GM23338 (cell line): ENCODE results near the gene REC8. TPM values are rescaled to one million over a fixed set of nuclear protein-coding genes. Genes with fewer than 3 reads are reported as not detected.

Source experiments
- ATAC-seq: fragments of 200-7000 bp; cut with Tn5 transposase; 3 replicates; pipeline ENCODE4 v1.9.1; 2020
- DNase-seq: peaks from one replicate; pipeline ENCODE4 v3.0.0-alpha.2; 2015; ENCODE audit warnings: low spot score
- H2AFZ ChIP-seq: fragments of 200-600 bp; sonication (generic); 2 replicates; pipeline ENCODE4 v1.8.0; 2016; ENCODE audit warnings: antibody characterized with exemption, mild to moderate bottlenecking, moderate library complexity
- H3F3A ChIP-seq: fragments of 200-600 bp; sonication (generic); replicated peaks from 2 replicates; pipeline ENCODE4 v1.8.0; 2017; ENCODE audit warnings: antibody characterized with exemption, mixed run types, low read depth
- H3K27ac ChIP-seq: fragments of 200-600 bp; sonication (generic); 2 replicates; pipeline ENCODE4 v1.6.1; 2016; ENCODE audit warnings: low read depth
- H3K27me3 ChIP-seq: fragments of 200-600 bp; sonication (generic); 2 replicates; pipeline ENCODE4 v1.8.0; 2016; ENCODE audit warnings: mild to moderate bottlenecking, mixed run types, moderate library complexity; ENCODE audit not compliant: insufficient read depth
- H3K36me3 ChIP-seq: fragments of 200-600 bp; sonication (generic); 2 replicates; pipeline ENCODE4 v1.8.0; 2016; ENCODE audit warnings: mild to moderate bottlenecking; ENCODE audit not compliant: insufficient read depth
- H3K4me1 ChIP-seq: fragments of 200-600 bp; sonication (generic); 2 replicates; pipeline ENCODE4 v1.8.0; 2016; ENCODE audit warnings: mild to moderate bottlenecking, moderate library complexity; ENCODE audit not compliant: insufficient read depth
- H3K4me2 ChIP-seq: fragments of 200-600 bp; sonication (generic); 2 replicates; pipeline ENCODE4 v1.7.1; 2017; ENCODE audit warnings: mixed run types
- H3K4me3 ChIP-seq: fragments of 200-600 bp; sonication (generic); 2 replicates; pipeline ENCODE4 v1.6.1; 2016; ENCODE audit warnings: mixed run types
- H3K79me2 ChIP-seq: fragments of 200-600 bp; sonication (generic); replicated peaks from 2 replicates; pipeline ENCODE4 v1.8.0; 2017; ENCODE audit warnings: mild to moderate bottlenecking; ENCODE audit not compliant: insufficient read depth
- H3K9me2 ChIP-seq: fragments of 200-600 bp; sonication (generic); 2 replicates; pipeline ENCODE4 v1.8.0; 2017; ENCODE audit not compliant: insufficient read depth
- H4K20me1 ChIP-seq: fragments of 200-600 bp; sonication (generic); replicated peaks from 2 replicates; pipeline ENCODE4 v1.8.0; 2017; ENCODE audit warnings: mild to moderate bottlenecking; ENCODE audit not compliant: insufficient read depth
- H3K27ac Mint-ChIP-seq: 2 replicates; pipeline ENCODE4 v1.8.0; 2020; ENCODE audit warnings: inconsistent platforms, mild to moderate bottlenecking, moderate library complexity, mixed read lengths
- H3K27me3 Mint-ChIP-seq: 3 replicates; pipeline ENCODE4 v1.8.0; 2022; ENCODE audit warnings: low read depth, mild to moderate bottlenecking, moderate library complexity, mixed read lengths, inconsistent platforms; ENCODE audit not compliant: insufficient read depth, poor library complexity
- H3K36me3 Mint-ChIP-seq: 3 replicates; pipeline ENCODE4 v1.8.0; 2021; ENCODE audit warnings: low read depth, mild to moderate bottlenecking, inconsistent platforms, moderate library complexity, mixed read lengths
- H3K4me1 Mint-ChIP-seq: 3 replicates; pipeline ENCODE4 v1.8.0; 2020; ENCODE audit warnings: mild to moderate bottlenecking, inconsistent platforms, mixed read lengths
- H3K4me3 Mint-ChIP-seq: 3 replicates; pipeline ENCODE4 v1.8.0; 2021; ENCODE audit warnings: moderate library complexity, mild to moderate bottlenecking, inconsistent platforms, mixed read lengths
- H3K9me3 Mint-ChIP-seq: 3 replicates; pipeline ENCODE4 v1.8.0; 2020; ENCODE audit warnings: moderate library complexity, mild to moderate bottlenecking, inconsistent platforms, mixed read lengths
- CREB1 ChIP-seq: fragments of 250-450 bp; sonication (Bioruptor Pico); IDR thresholded peaks from 2 replicates; pipeline ENCODE4 v1.5.0; 2020; ENCODE audit warnings: low read depth, mild to moderate bottlenecking, moderate library complexity
- JUNB ChIP-seq: IDR thresholded peaks from one replicate; pipeline ENCODE4 v1.6.1; 2016; ENCODE audit warnings: antibody characterized with exemption; ENCODE audit not compliant: unreplicated experiment
- NANOG ChIP-seq: IDR thresholded peaks from 2 replicates; pipeline ENCODE4 v1.6.1; 2016; ENCODE audit warnings: antibody characterized with exemption, borderline replicate concordance
- POLR2AphosphoS5 ChIP-seq: IDR thresholded peaks from 2 replicates; pipeline ENCODE4 v1.6.1; 2016; ENCODE audit warnings: antibody characterized with exemption, low read depth
- STAT1 ChIP-seq: IDR thresholded peaks from one replicate; pipeline ENCODE4 v1.6.1; 2016; ENCODE audit warnings: antibody characterized with exemption; ENCODE audit not compliant: unreplicated experiment
- ZNF331 ChIP-seq: fragments of 250-450 bp; sonication (Bioruptor Pico); IDR thresholded peaks from 2 replicates; pipeline ENCODE4 v1.5.0; 2020; ENCODE audit warnings: low read depth, mild to moderate bottlenecking, moderate library complexity
- polyA plus RNA-seq: library from polyadenylated mRNA; unstranded; fragments of >200 nt; fragmentation: Nextera tagmentation; extraction: Ambion mirVana; gene quantifications from 2 replicates; pipeline ENCODE4 v1.2.1, GENCODE V29; 2016
- total RNA-seq: library from RNA; depleted of rRNA; stranded (reverse); fragments of >200 nt; shearing (Covaris generic); gene quantifications from 2 replicates; pipeline ENCODE4 v1.2.3, GENCODE V29; 2014
- TF ChIP-seq, protein P1 (sequence below): fragments of 250-450 bp; sonication (Bioruptor Pico); IDR thresholded peaks from 2 replicates; pipeline ENCODE4 v1.5.0; 2020; ENCODE audit warnings: mild to moderate bottlenecking, moderate library complexity
- TF ChIP-seq, protein P2 (sequence below), 2 experiments: fragments of 200-600 bp in 1 of 2; sonication (generic) in 1 of 2; conservative IDR thresholded peaks; 2 replicates each; pipeline versions ENCODE4 v1.5.1 to v1.6.1; 2016 to 2017; ENCODE audit warnings: antibody characterized with exemption in 2 of 2, low read depth in 2 of 2, mild to moderate bottlenecking in 2 of 2, moderate library complexity in 1 of 2

Gene REC8
- total and polyA plus RNA-seq, 2 experiments from 2014 or later: 25.7 to 36.8 TPM

DNA sequence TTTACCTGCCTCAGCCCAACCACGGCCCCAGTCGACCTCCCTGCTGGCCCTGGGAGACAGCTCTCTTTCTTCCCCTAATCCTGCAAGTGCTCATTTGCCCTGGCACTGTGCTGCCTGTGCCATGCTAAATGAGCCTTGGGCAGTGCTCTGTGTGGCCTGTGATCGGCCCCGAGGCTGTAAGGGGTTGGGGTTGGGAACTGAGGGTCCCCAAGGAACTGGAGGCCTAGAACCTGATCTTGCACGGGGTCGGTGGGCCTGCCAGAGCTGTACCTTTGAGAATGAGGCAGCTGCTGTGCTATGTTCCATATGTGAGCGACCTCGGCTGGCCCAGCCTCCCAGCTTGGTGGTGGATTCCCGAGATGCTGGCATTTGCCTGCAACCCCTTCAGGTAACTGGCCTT lies 21.8 kb upstream of the REC8 start (continued):
- TF ChIP-seq, protein P1, sequence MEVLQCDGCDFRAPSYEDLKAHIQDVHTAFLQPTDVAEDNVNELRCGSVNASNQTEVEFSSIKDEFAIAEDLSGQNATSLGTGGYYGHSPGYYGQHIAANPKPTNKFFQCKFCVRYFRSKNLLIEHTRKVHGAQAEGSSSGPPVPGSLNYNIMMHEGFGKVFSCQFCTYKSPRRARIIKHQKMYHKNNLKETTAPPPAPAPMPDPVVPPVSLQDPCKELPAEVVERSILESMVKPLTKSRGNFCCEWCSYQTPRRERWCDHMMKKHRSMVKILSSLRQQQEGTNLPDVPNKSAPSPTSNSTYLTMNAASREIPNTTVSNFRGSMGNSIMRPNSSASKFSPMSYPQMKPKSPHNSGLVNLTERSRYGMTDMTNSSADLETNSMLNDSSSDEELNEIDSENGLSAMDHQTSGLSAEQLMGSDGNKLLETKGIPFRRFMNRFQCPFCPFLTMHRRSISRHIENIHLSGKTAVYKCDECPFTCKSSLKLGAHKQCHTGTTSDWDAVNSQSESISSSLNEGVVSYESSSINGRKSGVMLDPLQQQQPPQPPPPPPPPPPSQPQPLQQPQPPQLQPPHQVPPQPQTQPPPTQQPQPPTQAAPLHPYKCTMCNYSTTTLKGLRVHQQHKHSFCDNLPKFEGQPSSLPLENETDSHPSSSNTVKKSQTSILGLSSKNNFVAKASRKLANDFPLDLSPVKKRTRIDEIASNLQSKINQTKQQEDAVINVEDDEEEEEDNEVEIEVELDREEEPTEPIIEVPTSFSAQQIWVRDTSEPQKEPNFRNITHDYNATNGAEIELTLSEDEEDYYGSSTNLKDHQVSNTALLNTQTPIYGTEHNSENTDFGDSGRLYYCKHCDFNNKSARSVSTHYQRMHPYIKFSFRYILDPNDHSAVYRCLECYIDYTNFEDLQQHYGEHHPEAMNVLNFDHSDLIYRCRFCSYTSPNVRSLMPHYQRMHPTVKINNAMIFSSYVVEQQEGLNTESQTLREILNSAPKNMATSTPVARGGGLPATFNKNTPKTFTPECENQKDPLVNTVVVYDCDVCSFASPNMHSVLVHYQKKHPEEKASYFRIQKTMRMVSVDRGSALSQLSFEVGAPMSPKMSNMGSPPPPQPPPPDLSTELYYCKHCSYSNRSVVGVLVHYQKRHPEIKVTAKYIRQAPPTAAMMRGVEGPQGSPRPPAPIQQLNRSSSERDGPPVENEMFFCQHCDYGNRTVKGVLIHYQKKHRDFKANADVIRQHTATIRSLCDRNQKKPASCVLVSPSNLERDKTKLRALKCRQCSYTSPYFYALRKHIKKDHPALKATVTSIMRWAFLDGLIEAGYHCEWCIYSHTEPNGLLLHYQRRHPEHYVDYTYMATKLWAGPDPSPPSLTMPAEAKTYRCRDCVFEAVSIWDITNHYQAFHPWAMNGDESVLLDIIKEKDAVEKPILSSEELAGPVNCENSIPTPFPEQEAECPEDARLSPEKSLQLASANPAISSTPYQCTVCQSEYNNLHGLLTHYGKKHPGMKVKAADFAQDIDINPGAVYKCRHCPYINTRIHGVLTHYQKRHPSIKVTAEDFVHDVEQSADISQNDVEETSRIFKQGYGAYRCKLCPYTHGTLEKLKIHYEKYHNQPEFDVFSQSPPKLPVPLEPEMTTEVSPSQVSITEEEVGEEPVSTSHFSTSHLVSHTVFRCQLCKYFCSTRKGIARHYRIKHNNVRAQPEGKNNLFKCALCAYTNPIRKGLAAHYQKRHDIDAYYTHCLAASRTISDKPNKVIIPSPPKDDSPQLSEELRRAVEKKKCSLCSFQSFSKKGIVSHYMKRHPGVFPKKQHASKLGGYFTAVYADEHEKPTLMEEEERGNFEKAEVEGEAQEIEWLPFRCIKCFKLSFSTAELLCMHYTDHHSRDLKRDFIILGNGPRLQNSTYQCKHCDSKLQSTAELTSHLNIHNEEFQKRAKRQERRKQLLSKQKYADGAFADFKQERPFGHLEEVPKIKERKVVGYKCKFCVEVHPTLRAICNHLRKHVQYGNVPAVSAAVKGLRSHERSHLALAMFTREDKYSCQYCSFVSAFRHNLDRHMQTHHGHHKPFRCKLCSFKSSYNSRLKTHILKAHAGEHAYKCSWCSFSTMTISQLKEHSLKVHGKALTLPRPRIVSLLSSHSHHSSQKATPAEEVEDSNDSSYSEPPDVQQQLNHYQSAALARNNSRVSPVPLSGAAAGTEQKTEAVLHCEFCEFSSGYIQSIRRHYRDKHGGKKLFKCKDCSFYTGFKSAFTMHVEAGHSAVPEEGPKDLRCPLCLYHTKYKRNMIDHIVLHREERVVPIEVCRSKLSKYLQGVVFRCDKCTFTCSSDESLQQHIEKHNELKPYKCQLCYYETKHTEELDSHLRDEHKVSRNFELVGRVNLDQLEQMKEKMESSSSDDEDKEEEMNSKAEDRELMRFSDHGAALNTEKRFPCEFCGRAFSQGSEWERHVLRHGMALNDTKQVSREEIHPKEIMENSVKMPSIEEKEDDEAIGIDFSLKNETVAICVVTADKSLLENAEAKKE (CRISPR knock-in tag): no peak
- TF ChIP-seq POLR2AphosphoS5 (no peak), ZNF331 (CRISPR knock-in tag) (no peak), STAT1 (no peak), JUNB (no peak)
- TF ChIP-seq, protein P2, sequence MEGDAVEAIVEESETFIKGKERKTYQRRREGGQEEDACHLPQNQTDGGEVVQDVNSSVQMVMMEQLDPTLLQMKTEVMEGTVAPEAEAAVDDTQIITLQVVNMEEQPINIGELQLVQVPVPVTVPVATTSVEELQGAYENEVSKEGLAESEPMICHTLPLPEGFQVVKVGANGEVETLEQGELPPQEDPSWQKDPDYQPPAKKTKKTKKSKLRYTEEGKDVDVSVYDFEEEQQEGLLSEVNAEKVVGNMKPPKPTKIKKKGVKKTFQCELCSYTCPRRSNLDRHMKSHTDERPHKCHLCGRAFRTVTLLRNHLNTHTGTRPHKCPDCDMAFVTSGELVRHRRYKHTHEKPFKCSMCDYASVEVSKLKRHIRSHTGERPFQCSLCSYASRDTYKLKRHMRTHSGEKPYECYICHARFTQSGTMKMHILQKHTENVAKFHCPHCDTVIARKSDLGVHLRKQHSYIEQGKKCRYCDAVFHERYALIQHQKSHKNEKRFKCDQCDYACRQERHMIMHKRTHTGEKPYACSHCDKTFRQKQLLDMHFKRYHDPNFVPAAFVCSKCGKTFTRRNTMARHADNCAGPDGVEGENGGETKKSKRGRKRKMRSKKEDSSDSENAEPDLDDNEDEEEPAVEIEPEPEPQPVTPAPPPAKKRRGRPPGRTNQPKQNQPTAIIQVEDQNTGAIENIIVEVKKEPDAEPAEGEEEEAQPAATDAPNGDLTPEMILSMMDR (conservative IDR thresholded peaks at IDR 0.05; ENCODE audit: low read depth in 2 of 2): no peak

DNA sequence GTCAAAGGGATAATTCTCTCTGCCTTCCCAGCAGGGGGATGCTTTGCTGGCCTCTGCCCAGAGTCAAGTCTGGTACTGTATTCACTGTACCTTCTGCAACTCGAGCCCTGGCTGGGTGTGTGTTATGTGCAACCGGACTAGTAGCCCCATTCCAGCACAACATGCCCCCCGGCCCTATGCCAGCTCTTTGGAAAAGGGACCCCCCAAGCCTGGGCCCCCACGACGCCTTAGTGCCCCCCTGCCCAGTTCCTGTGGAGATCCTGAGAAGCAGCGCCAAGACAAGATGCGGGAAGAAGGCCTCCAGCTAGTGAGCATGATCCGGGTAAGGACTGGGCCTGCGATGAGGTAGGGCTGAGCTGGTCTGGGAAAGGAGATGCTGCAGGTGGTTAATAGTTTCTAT lies 21.3 kb upstream of the REC8 start:
- no peaks in the 10 kb centered on the region for H3K9me2 ChIP-seq
- peaks cover 10% of the 10 kb centered on the region for H3K4me1 ChIP-seq
- H3K27me3 ChIP-seq: no peaks in the 10 kb centered on the region
- no peak overlapping the region for H3K4me3 ChIP-seq
- Mint-ChIP-seq H3K27ac (no peak overlapping the region), H3K27me3 (peaks cover 11% of the 10 kb centered on the region), H3K4me1 (peaks cover 19% of the 10 kb centered on the region), H3K4me3 (no peak overlapping the region), H3K9me3 (no peaks in the 10 kb centered on the region; the same call in 2 of the 3 replicates), H3K36me3 (peaks cover 69% of the 10 kb centered on the region)
- no peak overlapping the region for H3K27ac ChIP-seq
- DNase-seq (no peak), ATAC-seq (no peak)
- H4K20me1 ChIP-seq: peaks cover 8% of the 10 kb centered on the region; the same call in 1 of the 2 replicates
- H3F3A ChIP-seq: no peaks in the 10 kb centered on the region
- H3K36me3 ChIP-seq: peaks cover 32% of the 10 kb centered on the region
- H3K79me2 ChIP-seq: peaks cover 27% of the 10 kb centered on the region
- no peak overlapping the region for H3K4me2 ChIP-seq
- no peak overlapping the region for H2AFZ ChIP-seq
- TF ChIP-seq ZNF331 (CRISPR knock-in tag): no peak
- TF ChIP-seq CREB1 (CRISPR knock-in tag): no peak
- TF ChIP-seq, protein P1 (CRISPR knock-in tag): no peak
- no peak for TF ChIP-seq JUNB
- TF ChIP-seq STAT1: no peak
- TF ChIP-seq NANOG: no peak
